Parathyroid adenoma (tissue), 2 donors: ENCODE results near the gene GINS1.

ENCODE experiments used
- H2AFZ ChIP-seq: fragments of 300-600 bp; sonication (generic); one replicate; pipeline ENCODE4 v1.7.0; 2017; ENCODE audit warnings: antibody characterized with exemption, mild to moderate bottlenecking
- H3K27ac ChIP-seq: fragments of 300-600 bp; sonication (generic); one replicate; pipeline ENCODE4 v1.7.0; 2017
- H3K27me3 ChIP-seq: fragments of 300-600 bp; sonication (generic); one replicate; pipeline ENCODE4 v1.7.0; 2017; ENCODE audit warnings: low read length; ENCODE audit not compliant: control insufficient read depth, insufficient read depth
- H3K36me3 ChIP-seq: fragments of 300-600 bp; sonication (generic); one replicate; pipeline ENCODE4 v1.7.0; 2017; ENCODE audit warnings: low read length; ENCODE audit not compliant: control insufficient read depth, insufficient read depth
- H3K4me1 ChIP-seq: fragments of 300-600 bp; sonication (generic); one replicate; pipeline ENCODE4 v1.7.0; 2017; ENCODE audit warnings: control low read depth
- H3K4me2 ChIP-seq: fragments of 300-600 bp; sonication (generic); one replicate; pipeline ENCODE4 v1.7.0; 2017; ENCODE audit warnings: low read length
- H3K4me3 ChIP-seq: fragments of 300-600 bp; sonication (generic); one replicate; pipeline ENCODE4 v1.7.0; 2017; ENCODE audit warnings: low read depth, low read length
- H3K79me2 ChIP-seq: fragments of 300-600 bp; sonication (generic); one replicate; pipeline ENCODE4 v1.7.0; 2017; ENCODE audit warnings: control low read depth
- H3K9ac ChIP-seq: fragments of 300-600 bp; sonication (generic); one replicate; pipeline ENCODE4 v1.7.0; 2017; ENCODE audit warnings: mild to moderate bottlenecking
- H3K9me3 ChIP-seq: fragments of 300-600 bp; sonication (generic); one replicate; pipeline ENCODE4 v1.7.0; 2017; ENCODE audit warnings: low read length; ENCODE audit not compliant: control insufficient read depth
- TF ChIP-seq, protein P1 (sequence below): fragments of 300-600 bp; sonication (generic); IDR thresholded peaks from one replicate; pipeline ENCODE4 v1.7.0; 2017; ENCODE audit warnings: antibody characterized with exemption, mild to moderate bottlenecking
- donor health status: primary hyperparathyroidism.

The GINS1 gene

DNA sequence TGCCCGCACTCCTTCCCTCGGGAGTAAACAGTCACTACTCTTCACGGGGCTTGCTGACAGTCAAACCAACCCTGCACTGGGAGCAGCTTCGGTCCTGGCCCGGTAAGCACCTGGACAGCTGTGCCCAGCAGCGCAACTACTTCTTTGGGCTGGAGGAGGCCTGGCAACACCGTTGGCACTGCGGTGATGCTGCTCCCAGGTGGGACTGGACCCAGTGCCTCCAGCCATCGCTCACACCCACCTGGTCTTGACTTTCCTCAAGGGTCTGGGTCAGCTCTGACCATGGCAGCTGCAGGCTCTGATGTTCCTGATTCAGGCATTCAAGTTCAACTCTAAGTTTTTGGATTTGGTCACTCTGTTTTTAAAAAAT is 53.8 kb downstream of the GINS1 start:
- no peaks in the 10 kb centered on the region for H3K9me3 ChIP-seq
- H3K27me3 ChIP-seq = no peaks in the 10 kb centered on the region
- H3K36me3 ChIP-seq = no peaks in the 10 kb centered on the region
- H3K79me2 ChIP-seq = no peaks in the 10 kb centered on the region
- no peak overlapping the region for H3K4me2 ChIP-seq
- TF ChIP-seq, protein P1, sequence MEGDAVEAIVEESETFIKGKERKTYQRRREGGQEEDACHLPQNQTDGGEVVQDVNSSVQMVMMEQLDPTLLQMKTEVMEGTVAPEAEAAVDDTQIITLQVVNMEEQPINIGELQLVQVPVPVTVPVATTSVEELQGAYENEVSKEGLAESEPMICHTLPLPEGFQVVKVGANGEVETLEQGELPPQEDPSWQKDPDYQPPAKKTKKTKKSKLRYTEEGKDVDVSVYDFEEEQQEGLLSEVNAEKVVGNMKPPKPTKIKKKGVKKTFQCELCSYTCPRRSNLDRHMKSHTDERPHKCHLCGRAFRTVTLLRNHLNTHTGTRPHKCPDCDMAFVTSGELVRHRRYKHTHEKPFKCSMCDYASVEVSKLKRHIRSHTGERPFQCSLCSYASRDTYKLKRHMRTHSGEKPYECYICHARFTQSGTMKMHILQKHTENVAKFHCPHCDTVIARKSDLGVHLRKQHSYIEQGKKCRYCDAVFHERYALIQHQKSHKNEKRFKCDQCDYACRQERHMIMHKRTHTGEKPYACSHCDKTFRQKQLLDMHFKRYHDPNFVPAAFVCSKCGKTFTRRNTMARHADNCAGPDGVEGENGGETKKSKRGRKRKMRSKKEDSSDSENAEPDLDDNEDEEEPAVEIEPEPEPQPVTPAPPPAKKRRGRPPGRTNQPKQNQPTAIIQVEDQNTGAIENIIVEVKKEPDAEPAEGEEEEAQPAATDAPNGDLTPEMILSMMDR = no peak
- H3K4me3 ChIP-seq = no peak overlapping the region
- no peaks in the 10 kb centered on the region for H3K4me1 ChIP-seq
- H2AFZ ChIP-seq = no peak overlapping the region
- H3K9ac ChIP-seq = no peak overlapping the region
- H3K27ac ChIP-seq = no peak overlapping the region

GRCh38 chr20:25461786-25462545 is 54.5 kb downstream of the GINS1 start:
- H3K36me3 ChIP-seq = no peaks in the 10 kb centered on the region
- TF ChIP-seq, protein P1 = no peak
- no peak overlapping the region for H3K4me2 ChIP-seq
- H3K4me1 ChIP-seq = no peaks in the 10 kb centered on the region
- H3K79me2 ChIP-seq = no peaks in the 10 kb centered on the region
- no peak overlapping the region for H3K27ac ChIP-seq
- H3K4me3 ChIP-seq = no peak overlapping the region
- H3K27me3 ChIP-seq = no peaks in the 10 kb centered on the region
- H2AFZ ChIP-seq = no peak overlapping the region
- no peaks in the 10 kb centered on the region for H3K9me3 ChIP-seq
- H3K9ac ChIP-seq = no peak overlapping the region

DNA sequence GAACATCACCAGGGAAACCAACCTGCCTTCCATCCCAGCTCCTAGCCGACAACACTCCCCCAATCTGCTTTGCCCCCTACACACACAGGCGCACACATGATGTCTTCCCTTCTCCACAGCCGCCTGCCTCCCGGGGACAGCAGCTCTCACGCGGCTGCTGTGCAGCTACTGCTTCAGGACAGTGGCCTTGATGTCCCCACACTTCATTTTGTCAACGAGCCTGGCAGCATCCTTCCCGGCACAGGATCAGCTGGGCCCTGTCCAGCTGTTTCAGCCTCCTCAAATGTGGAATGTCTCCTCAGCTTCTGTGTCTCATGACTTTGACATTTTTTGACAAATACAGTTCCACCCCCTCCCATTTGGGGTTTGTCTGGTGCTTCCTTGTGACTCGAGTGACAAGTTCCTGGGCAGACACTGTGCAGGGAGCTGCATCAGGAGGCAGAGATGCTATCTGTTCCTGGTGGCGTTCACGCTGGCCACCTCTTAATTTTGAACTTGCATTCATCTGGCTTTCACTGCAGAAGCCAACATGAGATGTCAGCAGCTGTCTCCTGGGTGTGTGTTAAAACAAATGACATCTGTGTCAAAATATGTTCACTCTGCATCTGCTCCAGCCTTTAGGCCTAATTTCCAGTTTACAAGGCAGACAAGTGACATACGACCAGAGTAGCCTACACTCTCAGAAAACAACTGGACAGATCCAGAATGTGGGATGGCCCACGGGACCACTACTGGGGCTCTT is 57.2 kb downstream of the GINS1 start:
- Histone ChIP-seq H3K27me3 (no peaks in the 10 kb centered on the region), H3K4me1 (no peaks in the 10 kb centered on the region), H2AFZ (no peak overlapping the region), H3K9ac (no peak overlapping the region), H3K4me2 (no peak overlapping the region), H3K9me3 (no peaks in the 10 kb centered on the region), H3K4me3 (no peak overlapping the region), H3K79me2 (peaks cover 6% of the 10 kb centered on the region), H3K36me3 (no peaks in the 10 kb centered on the region), H3K27ac (no peak overlapping the region)
- TF ChIP-seq, protein P1 = no peak

- TF ChIP-seq, protein P1 = no peak
- peaks cover 6% of the 10 kb centered on the region for H3K79me2 ChIP-seq
- no peak overlapping the region for H3K4me2 ChIP-seq
- H3K27me3 ChIP-seq = no peaks in the 10 kb centered on the region
- H3K27ac ChIP-seq = no peak overlapping the region
- H2AFZ ChIP-seq = no peak overlapping the region
- no peaks in the 10 kb centered on the region for H3K4me1 ChIP-seq
- H3K9ac ChIP-seq = no peak overlapping the region
- H3K4me3 ChIP-seq = no peak overlapping the region
- no peaks in the 10 kb centered on the region for H3K9me3 ChIP-seq
- H3K36me3 ChIP-seq = no peaks in the 10 kb centered on the region
These were observed 58.0 kb downstream of the GINS1 start for GRCh38 chr20:25465243-25466135.
